ENCODE results near the gene ZNF579.
A peak's percentile ranks its signal among the peaks of the same experiment; 100 is the strongest.

DNA sequence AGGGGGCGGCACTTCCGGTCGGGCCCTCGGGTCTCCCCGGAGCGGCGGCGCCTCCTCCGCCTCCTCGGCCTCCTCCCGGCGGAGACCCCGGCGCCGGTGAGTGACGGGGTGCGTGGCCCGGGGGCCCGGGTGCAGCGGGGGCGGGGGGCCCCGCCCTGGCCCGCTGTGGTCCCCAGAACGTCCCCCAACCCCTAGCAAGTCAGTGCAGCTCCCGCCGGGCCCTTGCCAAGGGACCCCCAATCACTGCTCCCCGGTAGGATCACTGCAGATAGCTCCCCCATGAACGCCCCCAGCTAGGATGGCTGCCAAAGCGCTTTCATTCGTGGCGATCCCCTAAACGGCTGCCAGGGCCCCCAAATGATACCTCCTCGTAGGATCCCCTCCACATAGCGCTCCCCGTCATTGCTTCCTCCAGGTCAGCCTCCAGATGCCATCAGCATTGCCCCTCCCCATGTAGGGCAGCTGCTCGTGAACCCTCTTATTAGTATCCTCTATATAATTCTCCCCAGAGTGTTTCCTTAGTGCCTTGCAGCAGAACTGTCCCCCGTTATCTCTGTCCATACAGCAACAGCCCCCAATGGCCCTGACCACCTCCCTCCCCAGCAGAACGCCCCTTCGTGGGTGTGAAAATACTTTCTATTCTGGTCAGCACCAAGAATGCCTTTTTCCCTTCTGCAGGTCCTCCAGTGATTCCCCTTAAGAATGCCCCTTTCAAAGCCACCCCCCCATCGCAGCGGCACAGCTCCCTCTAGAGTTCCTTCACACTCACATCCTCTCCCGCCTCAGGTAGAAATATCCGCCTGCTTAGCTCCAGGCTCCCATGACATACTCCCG lies 25.2 kb upstream of the ZNF579 start, which contains the start of gene ZNF865:
- TF ChIP-seq, protein P1, sequence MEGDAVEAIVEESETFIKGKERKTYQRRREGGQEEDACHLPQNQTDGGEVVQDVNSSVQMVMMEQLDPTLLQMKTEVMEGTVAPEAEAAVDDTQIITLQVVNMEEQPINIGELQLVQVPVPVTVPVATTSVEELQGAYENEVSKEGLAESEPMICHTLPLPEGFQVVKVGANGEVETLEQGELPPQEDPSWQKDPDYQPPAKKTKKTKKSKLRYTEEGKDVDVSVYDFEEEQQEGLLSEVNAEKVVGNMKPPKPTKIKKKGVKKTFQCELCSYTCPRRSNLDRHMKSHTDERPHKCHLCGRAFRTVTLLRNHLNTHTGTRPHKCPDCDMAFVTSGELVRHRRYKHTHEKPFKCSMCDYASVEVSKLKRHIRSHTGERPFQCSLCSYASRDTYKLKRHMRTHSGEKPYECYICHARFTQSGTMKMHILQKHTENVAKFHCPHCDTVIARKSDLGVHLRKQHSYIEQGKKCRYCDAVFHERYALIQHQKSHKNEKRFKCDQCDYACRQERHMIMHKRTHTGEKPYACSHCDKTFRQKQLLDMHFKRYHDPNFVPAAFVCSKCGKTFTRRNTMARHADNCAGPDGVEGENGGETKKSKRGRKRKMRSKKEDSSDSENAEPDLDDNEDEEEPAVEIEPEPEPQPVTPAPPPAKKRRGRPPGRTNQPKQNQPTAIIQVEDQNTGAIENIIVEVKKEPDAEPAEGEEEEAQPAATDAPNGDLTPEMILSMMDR (IDR thresholded peaks at IDR 0.05; ENCODE audit: insufficient read depth, low read depth, low read length) = peak; percentile 76
- TF ChIP-seq EZH2 (IDR thresholded peaks at IDR 0.05; ENCODE audit: insufficient read depth, low read length) = no peak

All from astrocyte (in vitro differentiated cells and primary cell).